ENCODE measurements around the gene TENT5C.
"Not testable (repeated sequence)": the region's sequence is repeated elsewhere in the genome, so short reads cannot be mapped to it uniquely, and the experiment has no call there.

The TENT5C gene

DNA sequence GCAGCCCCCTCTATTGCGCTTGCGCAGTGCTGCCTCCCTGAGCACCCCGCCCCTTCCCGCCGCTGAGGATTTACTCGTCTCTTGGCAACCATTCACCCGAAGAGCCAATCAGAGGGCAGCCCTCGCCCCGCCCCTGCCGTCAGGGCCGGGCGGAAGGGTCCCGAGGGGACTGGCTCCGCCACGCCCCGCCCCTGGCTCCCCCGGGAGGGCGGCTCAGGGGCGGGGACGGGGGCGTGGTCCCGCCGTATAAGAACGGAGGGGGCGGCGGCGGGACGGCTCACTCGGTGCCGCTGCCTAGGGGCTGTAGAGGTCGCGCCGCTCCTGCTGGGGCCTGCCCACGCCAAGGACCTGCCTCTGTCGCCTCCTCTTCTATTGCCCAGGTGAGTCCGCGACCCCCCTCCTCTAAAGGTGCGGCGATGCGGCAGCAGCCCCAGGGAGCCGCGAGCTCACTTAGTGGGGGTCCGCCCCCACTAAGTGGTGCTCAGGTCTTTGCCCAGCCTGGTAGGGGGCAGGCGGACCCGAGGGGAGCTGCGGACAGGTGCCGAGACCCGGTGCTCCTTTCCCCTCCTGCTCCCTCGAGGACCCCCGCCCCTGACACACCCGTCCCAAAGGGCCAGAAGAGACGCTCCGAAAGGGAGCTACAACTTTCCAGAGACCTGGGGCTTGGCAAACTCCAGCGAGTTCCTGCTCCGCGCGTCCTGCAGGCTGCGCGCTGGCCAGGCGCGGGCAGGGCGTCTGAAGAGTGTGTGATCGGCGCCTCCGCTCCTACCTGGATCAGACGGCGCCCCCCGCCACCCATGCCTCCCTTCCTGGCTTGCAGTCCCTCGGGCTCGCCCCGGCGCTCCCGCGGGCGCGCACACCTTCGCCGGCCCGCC is at the start of gene TENT5C:
Gene TENT5C (plus strand): TSS at position 275 of the 875 bp plus-strand sequence. CDS start 16,821 bp downstream, outside the sequence.
- FAIRE-seq (no peak), DNase-seq (ENCODE audit: insufficient read length, low spot score) (peak; percentile 88)

DNA sequence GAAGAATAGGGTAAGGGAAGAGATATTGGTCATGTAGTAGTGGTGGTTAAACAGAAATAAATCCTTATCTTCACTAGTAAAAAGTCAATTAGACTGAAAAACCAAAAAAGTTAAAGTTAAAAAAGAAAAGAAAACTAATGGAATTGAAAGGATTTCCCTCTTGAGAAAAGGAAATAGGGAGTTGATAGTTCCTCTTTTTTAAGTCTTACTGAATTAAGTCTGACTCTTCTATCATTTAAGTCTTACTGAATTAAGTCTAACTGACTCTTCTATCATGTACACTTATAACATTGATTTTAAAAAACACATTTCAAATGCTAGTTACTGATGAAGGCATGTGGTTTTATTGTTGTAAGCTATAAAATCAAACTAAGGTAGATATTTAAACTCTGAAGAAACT is 49.5 kb upstream of the TENT5C start:
- no peak for FAIRE-seq
- no peak for DNase-seq (ENCODE audit: insufficient read length, low spot score)

- FAIRE-seq, result no peak
- no peak for DNase-seq (ENCODE audit: insufficient read length, low spot score)
Observed at GRCh38 chr1:117556976-117557375, 48.9 kb upstream of the TENT5C start.

- not testable (repeated sequence) for DNase-seq (ENCODE audit: insufficient read length, low spot score); FAIRE-seq
Observed at GRCh38 chr1:117558451-117558850, 47.4 kb upstream of the TENT5C start.

GRCh38 chr1:117559139-117559538 is 46.7 kb upstream of the TENT5C start:
- no peak for DNase-seq (ENCODE audit: insufficient read length, low spot score)
- no peak for FAIRE-seq

DNA sequence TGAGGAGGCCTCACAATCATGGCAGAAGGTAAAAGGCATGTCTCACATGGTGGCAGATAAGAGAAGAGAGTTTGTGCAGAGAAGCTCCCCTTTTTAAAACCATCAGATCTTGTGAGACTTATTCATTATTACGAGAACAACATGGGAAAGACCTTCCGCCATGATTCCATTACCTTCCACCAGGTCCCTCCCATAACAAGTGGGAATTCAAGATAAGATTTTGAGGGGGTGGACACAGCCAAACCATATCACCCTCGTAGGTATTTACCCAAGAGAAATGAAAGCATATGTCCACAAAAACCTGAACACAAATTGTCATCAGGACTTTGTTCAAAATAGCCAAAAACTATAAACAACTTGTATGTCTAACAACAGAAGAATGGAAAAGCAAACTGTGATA is 45.9 kb upstream of the TENT5C start:
- DNase-seq (ENCODE audit: insufficient read length, low spot score) (no peak), FAIRE-seq (no peak)

DNA sequence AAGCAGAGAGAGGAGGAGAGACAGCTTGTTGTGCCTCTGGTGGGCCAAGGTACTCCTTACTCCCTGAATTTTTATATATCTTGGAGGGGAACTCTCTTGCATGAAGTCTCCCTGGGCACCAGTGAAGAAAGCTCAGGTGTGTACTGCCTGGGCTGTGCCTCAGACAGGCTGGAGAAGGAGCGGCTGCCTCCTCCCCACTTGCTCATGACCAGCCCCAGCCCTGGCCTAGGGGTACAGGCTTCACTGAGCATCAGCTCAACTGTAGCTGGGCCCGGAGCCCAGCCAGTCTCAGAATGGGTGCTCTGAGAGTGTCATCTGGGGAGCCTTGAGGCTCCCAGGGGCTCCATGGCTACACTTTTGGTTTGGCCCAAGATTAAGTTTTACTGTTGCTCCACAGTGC is 44.8 kb upstream of the TENT5C start:
- DNase-seq (ENCODE audit: insufficient read length, low spot score) (no peak), FAIRE-seq (no peak)

- no peak for DNase-seq (ENCODE audit: insufficient read length, low spot score)
- FAIRE-seq, result no peak
Observed at GRCh38 chr1:117561551-117561950, 44.3 kb upstream of the TENT5C start.

DNA sequence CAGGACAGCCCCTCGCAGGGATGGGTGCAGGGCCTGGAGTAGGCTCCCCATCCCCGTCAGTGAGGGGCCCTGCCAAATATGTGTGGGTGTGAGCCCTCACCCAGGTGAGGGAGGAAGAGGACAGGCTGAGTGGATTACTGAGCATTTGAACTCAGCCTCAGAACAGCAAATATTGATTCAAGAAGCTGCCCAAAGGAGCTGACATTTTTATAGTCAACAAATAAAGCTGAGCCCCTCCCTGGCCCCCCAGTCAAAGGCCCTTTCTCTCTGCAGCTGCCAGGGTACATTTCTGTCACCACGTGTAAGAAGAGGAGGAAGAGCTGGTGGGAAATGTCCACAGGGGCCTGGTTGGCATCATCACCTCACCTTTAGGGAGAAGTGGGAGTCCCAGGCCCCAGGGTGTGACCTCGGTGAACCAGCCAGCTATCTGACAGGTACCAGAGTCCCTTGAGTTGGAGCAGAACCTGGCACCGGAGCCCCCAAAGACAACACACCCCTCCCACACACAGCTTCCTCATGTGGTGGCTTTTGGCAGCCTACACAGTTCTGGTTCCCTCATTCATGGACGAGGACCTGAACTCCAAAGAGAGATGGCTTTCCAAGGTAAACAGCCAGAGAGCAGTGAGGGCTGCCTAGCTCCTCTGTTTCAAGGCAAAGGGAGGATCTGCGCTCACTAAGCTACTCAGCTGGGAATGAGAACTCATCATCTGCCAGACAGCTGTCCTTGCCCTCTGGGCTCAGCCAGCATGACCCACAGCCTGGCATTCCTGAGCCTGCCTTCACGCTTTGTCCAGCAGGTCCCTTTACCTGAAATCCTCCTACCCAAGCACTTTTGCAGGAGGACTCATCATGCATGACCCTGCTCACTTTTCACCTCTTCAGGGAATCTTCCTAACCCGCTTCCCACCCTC is 43.0 kb upstream of the TENT5C start:
- no peak for DNase-seq (ENCODE audit: insufficient read length, low spot score)
- FAIRE-seq, result no peak

GRCh38 chr1:117563492-117563875 is 42.4 kb upstream of the TENT5C start:
- FAIRE-seq (no peak), DNase-seq (ENCODE audit: insufficient read length, low spot score) (no peak)

- no peak for FAIRE-seq
- DNase-seq (ENCODE audit: insufficient read length, low spot score), result no peak
Observed at GRCh38 chr1:117564227-117565075, 41.4 kb upstream of the TENT5C start.

DNA sequence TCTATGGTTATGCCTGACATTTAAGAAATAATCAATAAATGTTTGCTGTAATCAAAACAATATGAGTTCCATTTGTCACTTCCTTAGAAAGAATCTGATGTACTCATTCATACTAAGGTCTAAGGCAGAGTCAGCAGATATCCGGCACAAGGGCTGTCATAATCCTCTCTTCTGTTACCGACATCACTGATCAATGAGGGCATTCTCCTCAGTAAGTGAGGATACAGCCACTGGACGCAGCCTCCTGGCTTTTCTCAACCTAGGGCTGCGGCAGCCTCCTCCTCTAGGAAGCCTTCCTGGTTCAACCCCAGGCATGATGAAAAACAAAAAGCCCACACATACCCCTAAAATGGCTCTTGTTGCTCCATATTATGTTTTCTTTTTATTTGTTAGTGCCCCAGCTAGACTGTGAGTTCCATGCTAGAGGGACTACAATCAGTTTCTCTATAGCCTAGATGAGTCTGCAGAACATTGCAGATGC is 40.7 kb upstream of the TENT5C start:
- DNase-seq (ENCODE audit: insufficient read length, low spot score) (no peak), FAIRE-seq (no peak)

GRCh38 chr1:117565745-117566455 is 39.9 kb upstream of the TENT5C start:
- DNase-seq (ENCODE audit: insufficient read length, low spot score) (no peak), FAIRE-seq (no peak)

GRCh38 chr1:117566556-117566955 is 39.3 kb upstream of the TENT5C start:
- DNase-seq (ENCODE audit: insufficient read length, low spot score) (no peak), FAIRE-seq (no peak)

DNA sequence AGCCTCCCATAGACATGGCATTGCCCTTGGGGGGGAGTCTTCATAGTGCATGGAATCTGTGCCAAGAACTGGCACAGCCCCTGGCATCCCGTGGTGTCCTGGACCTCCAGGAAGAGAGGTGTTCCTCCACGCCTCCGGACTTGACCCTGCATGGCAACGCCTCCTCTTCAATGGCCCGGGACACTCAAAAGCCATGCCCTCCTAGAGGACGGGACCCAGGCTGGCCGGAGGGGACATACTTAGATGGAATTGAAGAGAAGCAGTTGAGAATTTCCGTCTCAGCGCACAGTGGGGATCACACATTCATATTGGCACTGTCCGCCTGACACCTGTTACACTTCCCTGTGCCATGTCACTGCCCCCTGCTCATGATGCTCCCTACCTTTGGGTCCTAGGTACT is 38.4 kb upstream of the TENT5C start:
- FAIRE-seq, result no peak
- DNase-seq (ENCODE audit: insufficient read length, low spot score), result no peak

GRCh38 chr1:117567976-117568375 is 37.9 kb upstream of the TENT5C start:
- FAIRE-seq (no peak), DNase-seq (ENCODE audit: insufficient read length, low spot score) (no peak)

DNA sequence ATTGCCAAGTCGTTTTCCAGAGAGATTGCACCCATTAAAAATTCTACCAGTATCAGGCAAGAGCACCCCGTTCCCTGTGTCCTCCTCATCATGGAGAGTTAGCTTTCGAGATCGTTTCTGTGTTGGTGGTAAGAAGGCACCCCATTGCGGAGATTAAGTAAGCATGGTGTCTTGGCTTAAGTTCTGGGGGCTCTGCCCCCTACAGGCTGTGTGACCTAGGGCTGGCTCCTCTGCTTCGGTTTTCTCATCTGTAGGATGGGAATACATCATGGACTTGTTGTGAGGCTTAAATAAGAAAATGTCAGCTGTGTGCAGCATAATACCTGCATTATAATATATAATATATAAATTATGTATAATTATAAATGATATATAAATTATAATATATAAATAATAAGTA is 36.8 kb upstream of the TENT5C start:
- FAIRE-seq (no peak), DNase-seq (ENCODE audit: insufficient read length, low spot score) (no peak)

- DNase-seq (ENCODE audit: insufficient read length, low spot score) (no peak), FAIRE-seq (no peak)
Observed at GRCh38 chr1:117569856-117570255, 36.0 kb upstream of the TENT5C start.

DNA sequence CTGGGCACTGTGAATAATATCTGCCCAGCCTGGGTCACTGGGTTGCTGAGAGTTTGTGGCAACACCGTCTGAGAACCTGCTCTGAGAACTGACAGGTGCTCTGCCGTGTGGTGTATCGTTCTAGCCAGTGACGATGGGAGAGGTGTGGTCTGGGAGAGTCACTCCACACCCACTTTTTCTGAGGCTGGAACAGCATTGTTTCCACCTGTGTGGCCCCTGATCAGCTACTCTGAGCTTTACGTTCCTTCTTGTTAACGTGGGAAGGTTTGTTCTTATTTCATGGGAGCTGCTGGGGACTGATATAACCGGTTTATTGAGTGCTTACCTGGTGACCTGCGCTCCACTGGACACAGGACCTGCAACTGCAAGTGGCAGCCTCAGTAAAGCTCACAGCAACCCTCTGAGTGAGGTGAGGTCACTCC is 34.8 kb upstream of the TENT5C start:
- DNase-seq (ENCODE audit: insufficient read length, low spot score) (no peak), FAIRE-seq (no peak)

GRCh38 chr1:117571496-117571895 is 34.4 kb upstream of the TENT5C start:
- DNase-seq (ENCODE audit: insufficient read length, low spot score) (no peak), FAIRE-seq (no peak)

Data from HTR-8/SVneo (cell line).